Measurements from ENCODE around the gene GJC1.

- no peak for TF ChIP-seq SUZ12 (IDR thresholded peaks at IDR 0.05; ENCODE audit: extremely low read depth, insufficient read depth, insufficient read length)
- no peak for TF ChIP-seq ZNF274 (IDR thresholded peaks at IDR 0.05; ENCODE audit: low read depth, low read length)
Observed at GRCh38 chr17:44782326-44782850, 47.7 kb downstream of the GJC1 start.
